H1 (cell line): Measurements from ENCODE around the gene ADAMTSL2. TPM values are rescaled to one million over a fixed set of nuclear protein-coding genes. Genes with fewer than 3 reads are reported as not detected.

Experiments used
- ATF2 ChIP-seq: IDR thresholded peaks from 2 replicates; pipeline ENCODE4 v1.6.1; 2012; ENCODE audit warnings: low read length, inconsistent platforms
- BCL11A ChIP-seq, 2 experiments: IDR thresholded peaks; one replicate each; pipeline ENCODE4 v1.6.1; 2011; ENCODE audit warnings: low read depth in 2 of 2, low read length in 2 of 2, mild to moderate bottlenecking in 2 of 2
- CREB1 ChIP-seq: IDR thresholded peaks from 2 replicates; pipeline ENCODE4 v1.6.1; 2012; ENCODE audit warnings: inconsistent platforms
- FOSL1 ChIP-seq: IDR thresholded peaks from 2 replicates; pipeline ENCODE4 v1.6.1; 2011; ENCODE audit warnings: mild to moderate bottlenecking, low read depth, low read length, moderate library complexity; ENCODE audit not compliant: insufficient read depth
- NANOG ChIP-seq: IDR thresholded peaks from 2 replicates; pipeline ENCODE4 v1.6.1; 2011; ENCODE audit warnings: low read length, low read depth, mild to moderate bottlenecking, inconsistent platforms; ENCODE audit not compliant: insufficient read depth, poor library complexity, severe bottlenecking
- PHF8 ChIP-seq: fragments of 200-600 bp; sonication (generic); conservative IDR thresholded peaks from 2 replicates; pipeline ENCODE4 v1.7.1; 2012; ENCODE audit warnings: low read depth, mild to moderate bottlenecking, inconsistent platforms, low read length, moderate library complexity
- POLR2AphosphoS5 ChIP-seq: IDR thresholded peaks from 2 replicates; pipeline ENCODE4 v1.6.1; 2011; ENCODE audit warnings: low read depth, low read length
- polyA plus RNA-seq, 7 experiments: library from polyadenylated mRNA; depleted of rRNA in 3 of 7; stranded (reverse) in 5 of 7; unstranded in 2 of 7; fragments of >200 nt in 5 of 7; fragments of 200-250 nt in 2 of 7; gene quantifications; 1 replicate in 5 of 7; 2 replicates in 1 of 7; 4 replicates in 1 of 7; pipeline versions ENCODE4 v1.2.1 to v1.2.3, GENCODE V29; 2011 to 2013; ENCODE audit warnings: missing spikeins in 2 of 7, mixed read lengths in 2 of 7
- total RNA-seq: library from RNA; stranded (reverse); fragmentation: NEBNext Ultra II Directional; extraction: Animal tissue kit (Norgen Biotek cat#: 25700); gene quantifications from 2 replicates; pipeline ENCODE4 v1.2.1, GENCODE V29; 2021

Gene ADAMTSL2
- total and polyA plus RNA-seq, 2 of the 8 experiments (the other 6 are each of a cell fraction or from before 2014, with no cell fraction given), result 0.74 to 0.76 TPM

- TF ChIP-seq BCL11A (IDR thresholded peaks at IDR 0.05; ENCODE audit: low read depth in 2 of 2, low read length in 2 of 2), result no peak
- TF ChIP-seq ATF2, result no peak
- no peak for TF ChIP-seq CREB1
- no peak for TF ChIP-seq NANOG
- no peak for TF ChIP-seq POLR2AphosphoS5
- TF ChIP-seq PHF8, result no peak
- no peak for TF ChIP-seq FOSL1
Measured at GRCh38 chr9:133606708-133607025, 72.2 kb downstream of the ADAMTSL2 start (continued).
